Activated T-cell treated with anti-CD3 and anti-CD28 coated beads, Interleukin-2, amount 50 U/mL, for 4 hours (primary cell): ENCODE data around the gene HSP90B1. TPM values are rescaled to one million over a fixed set of nuclear protein-coding genes. Genes with fewer than 3 reads are reported as not detected.

Experiments used
- ATAC-seq, 2 donors: fragments of 200-7000 bp; cut with Tn5 transposase; one replicate each; pipeline ENCODE4 v1.10.0; 2021
- DNase-seq: peaks from one replicate; pipeline ENCODE4 v3.0.0-alpha.2; 2020
- H3K27me3 Mint-ChIP-seq: one replicate; pipeline ENCODE4 v1.8.0; 2021; ENCODE audit warnings: low read depth, mixed read lengths
- H3K36me3 Mint-ChIP-seq: one replicate; pipeline ENCODE4 v1.8.0; 2022; ENCODE audit warnings: mixed read lengths; ENCODE audit not compliant: insufficient read depth
- H3K4me1 Mint-ChIP-seq: one replicate; pipeline ENCODE4 v1.8.0; 2021; ENCODE audit warnings: low read depth, mixed read lengths
- H3K4me3 Mint-ChIP-seq: one replicate; pipeline ENCODE4 v1.8.0; 2021; ENCODE audit warnings: mild to moderate bottlenecking, moderate library complexity, mixed read lengths
- H3K9me3 Mint-ChIP-seq: one replicate; pipeline ENCODE4 v1.8.0; 2021; ENCODE audit warnings: mixed read lengths
- total RNA-seq, 3 donors: library from RNA; stranded (reverse); gene quantifications; one replicate each; pipeline ENCODE4 v1.2.1, GENCODE V29; 2021

HSP90B1 gene
- total RNA-seq, 3 donors from 2014 or later = 422 to 538 (median 503) TPM

GRCh38 chr12:103975368-103975767 lies 45.2 kb downstream of the HSP90B1 start:
- DNase-seq (no peak), ATAC-seq (no peak)
- H3K36me3 Mint-ChIP-seq = peaks cover 28% of the 10 kb centered on the region
- H3K4me1 Mint-ChIP-seq = peaks cover 34% of the 10 kb centered on the region
- H3K9me3 Mint-ChIP-seq = no peaks in the 10 kb centered on the region
- H3K4me3 Mint-ChIP-seq = no peak overlapping the region
- no peaks in the 10 kb centered on the region for H3K27me3 Mint-ChIP-seq

DNA sequence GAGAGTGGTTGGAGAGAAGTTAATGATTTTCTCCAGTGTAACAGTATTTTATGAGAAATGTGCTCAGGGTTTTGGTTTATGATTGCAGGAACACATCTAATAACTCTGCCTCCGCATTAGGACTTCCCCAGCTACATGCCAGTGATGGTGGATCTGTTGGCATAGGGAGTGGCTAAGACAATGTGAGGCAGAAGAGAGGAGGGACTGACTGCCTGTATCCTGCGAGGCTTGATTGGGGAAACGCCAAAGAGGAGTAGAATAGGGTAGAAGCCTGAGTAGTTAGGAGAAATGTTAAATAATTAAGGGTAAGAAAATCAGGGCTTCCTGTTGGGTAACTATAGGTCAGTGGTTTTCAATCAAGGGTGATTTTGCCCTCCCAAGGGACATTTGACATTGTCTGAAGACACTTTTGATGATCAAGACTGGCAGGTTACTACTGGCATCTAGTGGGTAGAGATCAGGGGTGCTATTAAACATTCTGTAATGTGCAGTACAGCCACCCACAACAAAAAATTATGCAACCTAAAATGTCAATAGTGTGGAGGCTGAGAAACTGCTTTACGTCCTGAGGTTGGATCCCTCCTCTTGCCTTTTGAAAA lies 48.3 kb downstream of the HSP90B1 start:
- Mint-ChIP-seq H3K36me3 (peaks cover 28% of the 10 kb centered on the region), H3K9me3 (no peaks in the 10 kb centered on the region), H3K27me3 (no peaks in the 10 kb centered on the region), H3K4me1 (peaks cover 16% of the 10 kb centered on the region), H3K4me3 (no peak overlapping the region)
- no peak for ATAC-seq
- DNase-seq = no peak

GRCh38 chr12:103986829-103987228 lies 56.6 kb downstream of the HSP90B1 start:
- no peaks in the 10 kb centered on the region for H3K27me3 Mint-ChIP-seq
- H3K4me3 Mint-ChIP-seq = no peak overlapping the region

GRCh38 chr12:103994235-103994634 lies 64.0 kb downstream of the HSP90B1 start:
- DNase-seq (no peak), ATAC-seq (no peak)
- Mint-ChIP-seq H3K9me3 (no peaks in the 10 kb centered on the region), H3K27me3 (peaks cover 4% of the 10 kb centered on the region), H3K4me1 (no peaks in the 10 kb centered on the region), H3K36me3 (peaks cover 3% of the 10 kb centered on the region), H3K4me3 (no peak overlapping the region)

More at GRCh38 chr12:103986829-103987228, 56.6 kb downstream of the HSP90B1 start:
- no peak for DNase-seq
- ATAC-seq = no peak
- peaks cover 27% of the 10 kb centered on the region for H3K36me3 Mint-ChIP-seq
- H3K9me3 Mint-ChIP-seq = no peaks in the 10 kb centered on the region
- H3K4me1 Mint-ChIP-seq = no peaks in the 10 kb centered on the region

GRCh38 chr12:103996595-103996994 lies 66.4 kb downstream of the HSP90B1 start:
- no peak for ATAC-seq
- no peaks in the 10 kb centered on the region for H3K4me1 Mint-ChIP-seq

DNA sequence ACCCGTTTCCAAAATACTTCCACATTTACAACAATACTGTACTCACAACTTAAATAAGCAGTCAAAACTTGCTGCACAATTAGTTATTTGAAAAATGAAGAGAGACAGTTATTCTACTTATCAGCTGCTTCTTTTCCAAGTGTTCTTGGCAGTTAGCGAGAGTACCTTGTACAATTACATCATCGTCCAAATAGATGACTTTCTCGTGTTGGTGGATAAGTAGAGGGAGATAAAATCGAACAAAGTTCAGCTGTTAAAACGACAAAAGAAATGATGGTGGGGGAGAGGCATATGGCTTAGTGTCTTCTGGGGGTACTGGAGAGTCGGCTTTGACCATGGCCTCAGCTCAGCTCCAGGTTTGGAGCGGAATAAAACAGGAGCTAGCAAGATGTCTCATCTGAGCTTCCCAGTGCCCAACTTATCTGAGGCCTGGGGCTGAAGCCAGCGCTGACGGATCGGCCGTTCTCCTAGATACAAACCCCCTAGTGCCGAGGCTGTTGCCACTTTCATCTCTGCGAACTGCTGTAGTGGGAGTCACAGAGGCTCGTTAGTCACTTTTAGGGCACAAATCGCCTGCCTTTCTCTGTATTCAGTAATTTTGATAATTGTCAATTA lies 67.2 kb downstream of the HSP90B1 start:
- Mint-ChIP-seq H3K9me3 (no peaks in the 10 kb centered on the region), H3K4me3 (no peak overlapping the region), H3K4me1 (no peaks in the 10 kb centered on the region), H3K36me3 (no peaks in the 10 kb centered on the region), H3K27me3 (peaks cover 27% of the 10 kb centered on the region)
- DNase-seq = no peak
- ATAC-seq = no peak

More at GRCh38 chr12:103996595-103996994, 66.4 kb downstream of the HSP90B1 start:
- DNase-seq = no peak
- Mint-ChIP-seq H3K9me3 (no peaks in the 10 kb centered on the region), H3K36me3 (no peaks in the 10 kb centered on the region), H3K4me3 (no peak overlapping the region), H3K27me3 (peaks cover 23% of the 10 kb centered on the region)

Other genes with a start within 250 kb of the HSP90B1 start
- 10 to 100 TPM; 13.6 to 15.1 (median 14.1) TPM for gene NT5DC3, start 89.2 kb upstream of the HSP90B1 start, total RNA-seq
- gene TDG, start 35.5 kb downstream of the HSP90B1 start, total RNA-seq = 10 to 100 TPM; 49.6 to 58.3 (median 50.0) TPM
- gene GLT8D2, start 119.8 kb downstream of the HSP90B1 start, total RNA-seq = under 1 TPM in 1 of 3 donors, not detected in 2; 0.16 TPM
- gene HCFC2, start 134.1 kb downstream of the HSP90B1 start, total RNA-seq = 1 to 10 TPM; 7.5 to 8.0 (median 7.6) TPM
- gene NFYB, start 207.8 kb downstream of the HSP90B1 start, total RNA-seq = 10 to 100 TPM; 20.6 to 25.7 (median 22.9) TPM